H1 (cell line): ENCODE data around the gene PRPF40B. TPM values are rescaled to one million over a fixed set of nuclear protein-coding genes. Genes with fewer than 3 reads are reported as not detected.

Source experiments
- CTCF ChIA-PET: fragments of 300-600 bp; sonication (Branson Sonifier 250); formaldehyde crosslinking; loops from one replicate; lab custom pipeline; 2021; ENCODE audit not compliant: partially characterized antibody; lab: Charles Lee
- POLR2A ChIA-PET: fragments of 300-600 bp; sonication (Branson Sonifier 250); formaldehyde crosslinking; loops from one replicate; lab custom pipeline; 2021; ENCODE audit warnings: inconsistent platforms; ENCODE audit not compliant: partially characterized antibody; lab: Charles Lee
- DNase-seq, 2 experiments: peaks; one replicate each; pipeline versions ENCODE4 v3.0.0 to v3.0.0-alpha.2; 2010 to 2022; ENCODE audit warnings: low spot score in 2 of 2, low read depth in 1 of 2, mixed read lengths in 1 of 2
- FAIRE-seq: peaks from 2 replicates; lab custom pipeline; 2011; peaks lifted over from hg19 to GRCh38; lab: Jason Lieb, UNC
- H2AFZ ChIP-seq: 2 replicates; pipeline ENCODE4 v1.8.1; 2012; ENCODE audit warnings: low read length, inconsistent platforms
- H2AK5ac ChIP-seq: 2 replicates; pipeline ENCODE4 v1.6.1; 2013; ENCODE audit warnings: low read depth, low read length
- H2BK120ac ChIP-seq: replicated peaks from 2 replicates; pipeline ENCODE3; 2013; ENCODE audit warnings: low read depth, low read length, inconsistent platforms
- H2BK12ac ChIP-seq: 2 replicates; pipeline ENCODE4 v1.6.1; 2013; ENCODE audit warnings: low read depth, low read length
- H2BK15ac ChIP-seq: 2 replicates; pipeline ENCODE4 v1.6.1; 2013; ENCODE audit warnings: low read length
- H2BK20ac ChIP-seq: 2 replicates; pipeline ENCODE4 v1.6.1; 2013; ENCODE audit warnings: low read length
- H2BK5ac ChIP-seq: 2 replicates; pipeline ENCODE4 v1.6.1; 2013; ENCODE audit warnings: low read depth, low read length
- H3K14ac ChIP-seq: 2 replicates; pipeline ENCODE4 v1.6.1; 2013; ENCODE audit warnings: inconsistent platforms; ENCODE audit not compliant: insufficient read length
- H3K18ac ChIP-seq: 2 replicates; pipeline ENCODE4 v1.6.1; 2013; ENCODE audit warnings: low read length; ENCODE audit errors: extremely low read depth
- H3K23ac ChIP-seq: 2 replicates; pipeline ENCODE4 v1.6.1; 2013; ENCODE audit warnings: inconsistent platforms; ENCODE audit not compliant: insufficient read length
- H3K23me2 ChIP-seq: 2 replicates; pipeline ENCODE4 v1.6.1; 2013; ENCODE audit warnings: low read depth, low read length
- H3K27ac ChIP-seq: 2 replicates; pipeline ENCODE4 v1.6.1; 2011; ENCODE audit warnings: low read depth, low read length, inconsistent platforms
- H3K27me3 ChIP-seq, 4 experiments: replicated peaks in 1 of 4; 1 replicate in 1 of 4; 2 replicates in 3 of 4; pipeline versions ENCODE4 v1.6.1 to v1.8.1; 2011 to 2013; ENCODE audit warnings: low read length in 3 of 4, mild to moderate bottlenecking in 3 of 4, inconsistent platforms in 2 of 4, mixed read lengths in 2 of 4, moderate library complexity in 1 of 4; ENCODE audit not compliant: control insufficient read depth in 3 of 4, insufficient read depth in 3 of 4; ENCODE audit errors: extremely low read depth in 1 of 4
- H3K36me3 ChIP-seq, 4 experiments: 2 replicates each; pipeline versions ENCODE4 v1.6.1 to v1.8.1; 2011 to 2013; ENCODE audit warnings: mild to moderate bottlenecking in 4 of 4, low read length in 3 of 4, moderate library complexity in 2 of 4, control low read depth in 1 of 4, inconsistent platforms in 1 of 4; ENCODE audit not compliant: insufficient read depth in 4 of 4, control insufficient read depth in 2 of 4
- H3K4ac ChIP-seq: replicated peaks from 2 replicates; pipeline ENCODE3; 2013; ENCODE audit warnings: low read length, low read depth, mixed read lengths, inconsistent platforms; ENCODE audit not compliant: insufficient read length
- H3K4me1 ChIP-seq, 4 experiments: replicated peaks in 1 of 4; 1 replicate in 1 of 4; 2 replicates in 3 of 4; pipeline versions ENCODE4 v1.6.1 to v1.8.1; 2011 to 2013; ENCODE audit warnings: low read length in 3 of 4, inconsistent platforms in 2 of 4, mixed read lengths in 1 of 4; ENCODE audit not compliant: insufficient read depth in 4 of 4, control insufficient read depth in 3 of 4
- H3K4me2 ChIP-seq, 2 experiments: 2 replicates each; pipeline versions ENCODE4 v1.6.1 to v1.8.1; 2011 to 2013; ENCODE audit warnings: low read depth in 2 of 2, low read length in 2 of 2, control low read depth in 1 of 2, inconsistent platforms in 1 of 2, mild to moderate bottlenecking in 1 of 2; ENCODE audit not compliant: insufficient read depth in 1 of 2
- H3K4me3 ChIP-seq, 4 experiments: fragments of 200-600, 300-600 bp in 1 of 4; sonication (generic), shearing (Covaris generic), sonication (Bioruptor Twin) in 1 of 4; 2 replicates each; pipeline versions ENCODE4 v1.5.1 to v1.8.1; 2011 to 2016; ENCODE audit warnings: low read length in 4 of 4, low read depth in 3 of 4, control low read depth in 2 of 4, inconsistent platforms in 2 of 4, mild to moderate bottlenecking in 2 of 4, mixed read lengths in 1 of 4, moderate library complexity in 1 of 4; ENCODE audit not compliant: insufficient read depth in 2 of 4; ENCODE audit errors: extremely low read depth in 1 of 4
- H3K56ac ChIP-seq: replicated peaks from 2 replicates; pipeline ENCODE3; 2013; ENCODE audit warnings: low read depth, mild to moderate bottlenecking, mixed read lengths, low read length, inconsistent platforms; ENCODE audit not compliant: insufficient read length
- H3K79me1 ChIP-seq: 2 replicates; pipeline ENCODE4 v1.6.1; 2013; ENCODE audit warnings: low read depth, low read length, control low read depth
- H3K79me2 ChIP-seq, 2 experiments: 2 replicates each; pipeline versions ENCODE4 v1.6.1 to v1.8.1; 2012 to 2013; ENCODE audit warnings: low read length in 2 of 2, mild to moderate bottlenecking in 2 of 2, inconsistent platforms in 1 of 2; ENCODE audit not compliant: insufficient read depth in 2 of 2, control insufficient read depth in 1 of 2
- H3K9ac ChIP-seq, 4 experiments: replicated peaks in 1 of 4; 1 replicate in 1 of 4; 2 replicates in 3 of 4; pipeline versions ENCODE4 v1.6.1 to v1.8.1; 2011 to 2013; ENCODE audit warnings: low read depth in 3 of 4, low read length in 3 of 4, control low read depth in 2 of 4, mild to moderate bottlenecking in 2 of 4, moderate library complexity in 2 of 4, inconsistent platforms in 1 of 4; ENCODE audit errors: extremely low read depth in 1 of 4
- H3K9me3 ChIP-seq, 2 experiments: 2 replicates each; pipeline versions ENCODE4 v1.6.1 to v1.8.1; 2012 to 2013; ENCODE audit warnings: mild to moderate bottlenecking in 2 of 2, moderate library complexity in 2 of 2, control low read depth in 1 of 2, inconsistent platforms in 1 of 2, low read depth in 1 of 2, low read length in 1 of 2, mixed read lengths in 1 of 2; ENCODE audit not compliant: insufficient read depth in 2 of 2
- H4K20me1 ChIP-seq, 2 experiments: replicated peaks in 1 of 2; 2 replicates each; pipeline versions ENCODE3 to v1.8.1; 2011 to 2013; ENCODE audit warnings: inconsistent platforms in 2 of 2, low read length in 2 of 2, mild to moderate bottlenecking in 1 of 2; ENCODE audit not compliant: insufficient read depth in 2 of 2, control insufficient read depth in 1 of 2
- H4K5ac ChIP-seq: 2 replicates; pipeline ENCODE4 v1.6.1; 2013; ENCODE audit warnings: low read length, low read depth, mixed read lengths, inconsistent platforms; ENCODE audit not compliant: insufficient read length
- H4K8ac ChIP-seq: 2 replicates; pipeline ENCODE4 v1.8.0; 2013; ENCODE audit warnings: mild to moderate bottlenecking, moderate library complexity, low read length, inconsistent platforms; ENCODE audit not compliant: insufficient read depth; ENCODE audit errors: extremely low read depth
- H4K91ac ChIP-seq: replicated peaks from 2 replicates; pipeline ENCODE3; 2013; ENCODE audit warnings: low read length, mixed read lengths, inconsistent platforms; ENCODE audit not compliant: insufficient read length
- BACH1 ChIP-seq: IDR thresholded peaks from 2 replicates; pipeline ENCODE4 v1.6.1; 2012; ENCODE audit warnings: low read length, improper control_type of control experiment
- FOSL1 ChIP-seq: IDR thresholded peaks from 2 replicates; pipeline ENCODE4 v1.6.1; 2011; ENCODE audit warnings: mild to moderate bottlenecking, low read depth, low read length, moderate library complexity; ENCODE audit not compliant: insufficient read depth
- RNF2 ChIP-seq: fragments of 200-900, 300-1000 bp; sonication (generic); IDR thresholded peaks from 2 replicates; pipeline ENCODE4 v1.7.1; 2016; ENCODE audit warnings: borderline replicate concordance, low read depth, mild to moderate bottlenecking, antibody characterized with exemption, low read length; ENCODE audit not compliant: poor library complexity, severe bottlenecking; ENCODE audit errors: missing control alignments
- RXRA ChIP-seq: IDR thresholded peaks from 2 replicates; pipeline ENCODE4 v1.6.1; 2011; ENCODE audit warnings: low read depth, mild to moderate bottlenecking, low read length, moderate library complexity; ENCODE audit not compliant: insufficient read depth
- TEAD4 ChIP-seq: IDR thresholded peaks from 2 replicates; pipeline ENCODE4 v1.6.1; 2012; ENCODE audit warnings: low read depth, low read length, inconsistent platforms, mixed read lengths
- WGBS, 2 experiments: shearing (Covaris generic) in 1 of 2; methylation state at CpG; one replicate each; pipeline versions ENCODE4 v1.1.6 to v1.1.7; 2013 to 2015; ENCODE audit warnings: low lambda C conversion rate in 2 of 2, mixed read lengths in 2 of 2, inconsistent platforms in 1 of 2, low coverage in 1 of 2, missing lambda C conversion rate in 1 of 2; ENCODE audit not compliant: insufficient replicate concordance in 2 of 2, insufficient coverage in 1 of 2, insufficient read length in 1 of 2; ENCODE audit errors: extremely low coverage in 1 of 2, missing lambda C conversion rate in 1 of 2; 5-methylcytosine and 5-hydroxymethylcytosine counted together
- polyA plus RNA-seq, 7 experiments: library from polyadenylated mRNA; depleted of rRNA in 3 of 7; stranded (reverse) in 5 of 7; unstranded in 2 of 7; fragments of >200 nt in 5 of 7; fragments of 200-250 nt in 2 of 7; gene quantifications; 1 replicate in 5 of 7; 2 replicates in 1 of 7; 4 replicates in 1 of 7; pipeline versions ENCODE4 v1.2.1 to v1.2.3, GENCODE V29; 2011 to 2013; ENCODE audit warnings: missing spikeins in 2 of 7, mixed read lengths in 2 of 7
- total RNA-seq: library from RNA; stranded (reverse); fragmentation: NEBNext Ultra II Directional; extraction: Animal tissue kit (Norgen Biotek cat#: 25700); gene quantifications from 2 replicates; pipeline ENCODE4 v1.2.1, GENCODE V29; 2021

The PRPF40B gene
- total and polyA plus RNA-seq, 2 of the 8 experiments (the other 6 are each of a cell fraction or from before 2014, with no cell fraction given): 14.4 to 24.4 TPM

- H3K4ac ChIP-seq: no peak overlapping the region
- H3K79me2 ChIP-seq: peaks cover 0 to 6% of the 10 kb centered on the region in 2 experiments; a peak in 1 of 4 replicates
- H3K9ac ChIP-seq: no peak overlapping the region
- no peak overlapping the region for H2BK5ac ChIP-seq
- no peaks in the 10 kb centered on the region for H3K27me3 ChIP-seq
- H3K14ac ChIP-seq: no peak overlapping the region
- H3K4me1 ChIP-seq: peaks cover 3 to 6% (median 4%) of the 10 kb centered on the region in 4 experiments; a peak in 4 of 7 replicates
- no peak overlapping the region for H2BK20ac ChIP-seq
- H2AFZ ChIP-seq: no peak overlapping the region
- POLR2A ChIA-PET: interaction anchor here (4.3 kb wide), 1 partner anchor 8 kb away, joined by 36 read pairs; no protein-coding TSS in a partner anchor
- H4K5ac ChIP-seq: no peak overlapping the region
- H3K4me2 ChIP-seq: no peak overlapping the region
- H4K91ac ChIP-seq: no peak overlapping the region
- H4K20me1 ChIP-seq: peaks cover 1% of the 10 kb centered on the region in 2 experiments
- no peak overlapping the region for H3K56ac ChIP-seq
- H4K8ac ChIP-seq: no peak overlapping the region
- no peaks in the 10 kb centered on the region for H3K23me2 ChIP-seq
- DNase-seq (no peak), FAIRE-seq (no peak)
- H3K36me3 ChIP-seq: peaks cover 0 to 8% (median 3%) of the 10 kb centered on the region in 4 experiments; a peak in 3 of 8 replicates
- CTCF ChIA-PET: interaction anchor here (1.2 to 5.8 kb wide), 4 partner anchors 8 to 22 kb away, joined by 4 to 30 read pairs (median 4); no protein-coding TSS in a partner anchor
- H3K79me1 ChIP-seq: no peaks in the 10 kb centered on the region; the same call in 1 of the 2 replicates
- H2AK5ac ChIP-seq: no peak overlapping the region
- no peak overlapping the region for H2BK15ac ChIP-seq
- H3K4me3 ChIP-seq: no peak overlapping the region
- H3K9me3 ChIP-seq: no peaks in the 10 kb centered on the region
- no peak overlapping the region for H2BK120ac ChIP-seq
- H2BK12ac ChIP-seq: no peak overlapping the region
- 95% methylated on average over 4 of the region's 4 CpGs; no CpG with 5 or more reads in 1 of the 2 experiments for WGBS, 2 experiments
- H3K18ac ChIP-seq: no peak overlapping the region
- no peak overlapping the region for H3K23ac ChIP-seq
- H3K27ac ChIP-seq: no peak overlapping the region
- TF ChIP-seq TEAD4 (no peak), FOSL1 (no peak), RNF2 (no peak), BACH1 (no peak), RXRA (no peak)
Observed at GRCh38 chr12:49666176-49666575, 42.8 kb downstream of the PRPF40B start.
